IMR-90 (cell line): ENCODE measurements around the gene USH2A. TPM values are rescaled to one million over a fixed set of nuclear protein-coding genes. Genes with fewer than 3 reads are reported as not detected.
A peak's percentile ranks its signal among the peaks of the same experiment; 100 is the strongest.

Experiments
- ATAC-seq: fragments of 200-7000 bp; cut with Tn5 transposase; 2 replicates; pipeline ENCODE4 v1.9.1; 2020; ENCODE audit warnings: low read depth, mild to moderate bottlenecking, moderate library complexity
- BruUV-seq: library from RNA; stranded (reverse); fragments of 400-500 nt; replicated peaks from 2 replicates; lab custom pipeline; 2021; lab: Mats Ljungman, UMichigan
- CTCF ChIA-PET: fragments of 300-600 bp; formaldehyde crosslinking; extraction: SDS; loops from one replicate; lab custom pipeline; 2021; ENCODE audit warnings: antibody characterized with exemption; lab: Yijun Ruan, JAX
- POLR2A ChIA-PET: fragments of 300-600 bp; sonication (Branson Sonifier 250); formaldehyde crosslinking; loops from one replicate; lab custom pipeline; 2022; ENCODE audit warnings: antibody characterized with exemption; ENCODE audit not compliant: unreplicated experiment; lab: Charles Lee
- DNase-seq: peaks from one replicate; pipeline ENCODE4 v3.0.0; 2013
- H2AFZ ChIP-seq: replicated peaks from 2 replicates; pipeline ENCODE3; 2013; ENCODE audit warnings: low read length, mild to moderate bottlenecking; ENCODE audit not compliant: poor library complexity
- H2AK5ac ChIP-seq: 2 replicates; pipeline ENCODE4 v1.6.1; 2013; ENCODE audit warnings: low read depth, low read length, inconsistent platforms
- H2AK9ac ChIP-seq: replicated peaks from 2 replicates; pipeline ENCODE3; 2013; ENCODE audit warnings: mild to moderate bottlenecking, low read depth, low read length, moderate library complexity; ENCODE audit not compliant: poor library complexity
- H2BK120ac ChIP-seq: 2 replicates; pipeline ENCODE4 v1.6.1; 2013; ENCODE audit warnings: low read depth, low read length, inconsistent platforms
- H2BK15ac ChIP-seq: 3 replicates; pipeline ENCODE4 v1.6.1; 2013; ENCODE audit warnings: low read depth, low read length, inconsistent platforms
- H2BK20ac ChIP-seq: 2 replicates; pipeline ENCODE4 v1.6.1; 2013; ENCODE audit warnings: low read depth, mild to moderate bottlenecking, inconsistent platforms, low read length, moderate library complexity
- H2BK5ac ChIP-seq: 2 replicates; pipeline ENCODE4 v1.6.1; 2013; ENCODE audit warnings: mild to moderate bottlenecking, low read depth, low read length, inconsistent platforms; ENCODE audit not compliant: poor library complexity, severe bottlenecking
- H3K14ac ChIP-seq: replicated peaks from 2 replicates; pipeline ENCODE4 v1.6.1; 2013; ENCODE audit warnings: low read depth, low read length, inconsistent platforms
- H3K18ac ChIP-seq: 2 replicates; pipeline ENCODE4 v1.6.1; 2013; ENCODE audit warnings: low read depth, low read length, control low read depth
- H3K23ac ChIP-seq: 2 replicates; pipeline ENCODE4 v1.6.1; 2013; ENCODE audit warnings: low read depth, low read length, inconsistent platforms
- H3K27ac ChIP-seq: 2 replicates; pipeline ENCODE4 v1.5.1; 2013; ENCODE audit warnings: mild to moderate bottlenecking, control low read depth, low read length; ENCODE audit not compliant: insufficient read depth
- H3K27me3 ChIP-seq: 2 replicates; pipeline ENCODE4 v1.6.1; 2013; ENCODE audit warnings: low read length; ENCODE audit not compliant: control insufficient read depth, insufficient read depth
- H3K36me3 ChIP-seq: 2 replicates; pipeline ENCODE4 v1.6.1; 2013; ENCODE audit warnings: low read length, mixed read lengths; ENCODE audit not compliant: control insufficient read depth, insufficient read depth
- H3K4ac ChIP-seq: 2 replicates; pipeline ENCODE4 v1.6.1; 2013; ENCODE audit warnings: low read depth, low read length, inconsistent platforms
- H3K4me1 ChIP-seq: 2 replicates; pipeline ENCODE4 v1.6.1; 2013; ENCODE audit warnings: low read length, mixed read lengths; ENCODE audit not compliant: control insufficient read depth, insufficient read depth
- H3K4me2 ChIP-seq: 2 replicates; pipeline ENCODE4 v1.6.1; 2013; ENCODE audit warnings: low read depth, mild to moderate bottlenecking, control low read depth, low read length, moderate library complexity
- H3K4me3 ChIP-seq: 2 replicates; pipeline ENCODE4 v1.5.1; 2013; ENCODE audit warnings: low read depth, mild to moderate bottlenecking, control low read depth, low read length, moderate library complexity; ENCODE audit not compliant: insufficient read depth
- H3K56ac ChIP-seq: 2 replicates; pipeline ENCODE4 v1.6.1; 2013; ENCODE audit warnings: low read length, inconsistent platforms; ENCODE audit not compliant: insufficient read depth; ENCODE audit errors: extremely low read depth
- H3K79me1 ChIP-seq, 2 experiments: 2 replicates each; pipeline ENCODE4 v1.6.1; 2013; ENCODE audit warnings: low read length in 2 of 2, inconsistent platforms in 1 of 2, low read depth in 1 of 2
- H3K9ac ChIP-seq: 2 replicates; pipeline ENCODE4 v1.6.1; 2013; ENCODE audit warnings: low read depth, low read length, control low read depth
- H3K9me1 ChIP-seq: 2 replicates; pipeline ENCODE4 v1.6.1; 2013; ENCODE audit warnings: low read length, inconsistent platforms; ENCODE audit not compliant: insufficient read depth
- H3K9me3 ChIP-seq: 2 replicates; pipeline ENCODE4 v1.6.1; 2013; ENCODE audit warnings: low read length; ENCODE audit not compliant: control insufficient read depth, insufficient read depth
- H4K20me1 ChIP-seq: 2 replicates; pipeline ENCODE4 v1.6.1; 2013; ENCODE audit warnings: low read length, inconsistent platforms; ENCODE audit not compliant: insufficient read depth
- H4K5ac ChIP-seq: 2 replicates; pipeline ENCODE4 v1.6.1; 2013; ENCODE audit warnings: mild to moderate bottlenecking, low read depth, low read length, control low read depth
- H4K8ac ChIP-seq, 2 experiments: 2 replicates each; pipeline ENCODE4 v1.6.1; 2013; ENCODE audit warnings: low read depth in 2 of 2, low read length in 2 of 2, control low read depth in 1 of 2, inconsistent platforms in 1 of 2
- H4K91ac ChIP-seq: 2 replicates; pipeline ENCODE4 v1.6.1; 2013; ENCODE audit warnings: low read depth, low read length, inconsistent platforms; ENCODE audit not compliant: insufficient read depth
- BHLHE40 ChIP-seq: fragments of 150-350 bp; IDR thresholded peaks from 2 replicates; pipeline ENCODE4 v1.6.1; 2016; ENCODE audit warnings: mild to moderate bottlenecking, low read depth, low read length
- CEBPB ChIP-seq: IDR thresholded peaks from 2 replicates; pipeline ENCODE4 v1.6.1; 2012; ENCODE audit warnings: low read depth, low read length, improper control_type of control experiment
- CHD1 ChIP-seq: IDR thresholded peaks from 2 replicates; pipeline ENCODE4 v1.6.1; 2012; ENCODE audit warnings: low read depth, low read length, improper control_type of control experiment
- CTCF ChIP-seq: conservative IDR thresholded peaks from 2 replicates; pipeline ENCODE4 v1.5.1; 2012; ENCODE audit warnings: mild to moderate bottlenecking, low read depth, low read length, improper control_type of control experiment
- FOS ChIP-seq: fragments of 150-350 bp; IDR thresholded peaks from 2 replicates; pipeline ENCODE4 v1.6.1; 2016; ENCODE audit warnings: low read depth, low read length
- MAFK ChIP-seq: IDR thresholded peaks from 2 replicates; pipeline ENCODE4 v1.6.1; 2012; ENCODE audit warnings: low read depth, low read length, improper control_type of control experiment
- MAZ ChIP-seq: IDR thresholded peaks from 2 replicates; pipeline ENCODE4 v1.6.1; 2012; ENCODE audit warnings: low read depth, mild to moderate bottlenecking, low read length, improper control_type of control experiment, moderate library complexity, borderline replicate concordance
- NFE2L2 ChIP-seq: fragments of 150-350 bp; IDR thresholded peaks from 2 replicates; pipeline ENCODE4 v1.6.1; 2016; ENCODE audit warnings: low read depth, mild to moderate bottlenecking, low read length
- POLR2A ChIP-seq: IDR thresholded peaks from 2 replicates; pipeline ENCODE4 v1.6.1; 2012; ENCODE audit warnings: mild to moderate bottlenecking, low read depth, low read length
- RCOR1 ChIP-seq: IDR thresholded peaks from 2 replicates; pipeline ENCODE4 v1.6.1; 2012; ENCODE audit warnings: mild to moderate bottlenecking, low read length, improper control_type of control experiment; ENCODE audit not compliant: insufficient replicate concordance
- RFX5 ChIP-seq: IDR thresholded peaks from 2 replicates; pipeline ENCODE4 v1.8.0; 2012; ENCODE audit warnings: low read depth, mild to moderate bottlenecking, low read length, moderate library complexity
- dilution Hi-C: fragments of 300-500 bp; cut with HindIII; formaldehyde crosslinking; loops from one replicate; pipeline ENCODE4 v1.14.3; 2018; ENCODE audit warnings: low sequenced_read_pairs; ENCODE audit not compliant: unreplicated experiment
- in situ Hi-C: fragments of 300-500 bp; cut with MboI; formaldehyde crosslinking; loops from 3 replicates; pipeline ENCODE4 v1.14.3; 2019; ENCODE audit warnings: low sequenced_read_pairs, inconsistent platforms, mixed read lengths
- intact Hi-C: fragments of 100-400 bp; cut with micrococcal nuclease; formaldehyde crosslinking; loops from 2 replicates; pipeline ENCODE4 v1.10.0; 2022
- polyA plus RNA-seq, 3 experiments: library from polyadenylated mRNA; depleted of rRNA; stranded (reverse); fragments of >200 nt; gene quantifications; 2 replicates each; pipeline ENCODE4 v1.2.3, GENCODE V29; 2012; ENCODE audit warnings: low replicate concordance in 1 of 3
- total RNA-seq: library from RNA; depleted of rRNA; stranded (reverse); fragments of >200 nt; gene quantifications from 2 replicates; pipeline ENCODE4 v1.2.3, GENCODE V29; 2012

USH2A gene
- total and polyA plus RNA-seq, 2 of the 4 experiments (the other 2 are of a cell fraction), result under 0.01 to 0.02 TPM

GRCh38 chr1:215719552-215719951, 703.7 kb downstream of the USH2A start:
- dilution Hi-C loops, result no loop called here
- no peak overlapping the region for H3K56ac ChIP-seq
- no peaks in the 10 kb centered on the region for H3K27me3 ChIP-seq
- no peak overlapping the region for H3K18ac ChIP-seq
- in situ Hi-C loops, result no loop called here
- H2AK5ac ChIP-seq, result no peak overlapping the region
- H2BK5ac ChIP-seq, result peak overlapping the region; percentile 83
- H3K36me3 ChIP-seq, result no peaks in the 10 kb centered on the region
- intact Hi-C loops, result no loop called here
- ATAC-seq (peak; percentile 74), DNase-seq (peak; percentile 78)
- H4K8ac ChIP-seq, result no peak overlapping the region
- no peak overlapping the region for H2BK120ac ChIP-seq
- no peak overlapping the region for H2BK15ac ChIP-seq
- H3K14ac ChIP-seq, result no peak overlapping the region
- ChIA-PET POLR2A (no interaction called here), CTCF (no interaction called here)
- H3K27ac ChIP-seq, result no peak overlapping the region
- no peak overlapping the region for H3K4ac ChIP-seq
- no peak overlapping the region for H4K91ac ChIP-seq
- no peak for TF ChIP-seq BHLHE40
- TF ChIP-seq CHD1, result no peak
- TF ChIP-seq CEBPB, result 0 out of 2 replicates have a peak, but pooled peaks have one; percentile 37
- peak; percentile 65 for TF ChIP-seq FOS
- TF ChIP-seq MAZ, result no peak
- TF ChIP-seq RCOR1, result no peak
- no peak for TF ChIP-seq POLR2A
- TF ChIP-seq MAFK, result no peak
- no peak for TF ChIP-seq CTCF
- TF ChIP-seq RFX5, result no peak
- TF ChIP-seq NFE2L2, result no peak
- H3K9ac ChIP-seq, result no peak overlapping the region
- H2AK9ac ChIP-seq, result no peak overlapping the region
- H3K4me3 ChIP-seq, result no peak overlapping the region
- H4K5ac ChIP-seq, result no peak overlapping the region
- H3K9me3 ChIP-seq, result no peaks in the 10 kb centered on the region
- H3K4me1 ChIP-seq, result peaks cover 2% of the 10 kb centered on the region; the same call in 1 of the 2 replicates
- no peak overlapping the region for H2BK20ac ChIP-seq
- H2AFZ ChIP-seq, result no peak overlapping the region
- H3K79me1 ChIP-seq, result no peaks in the 10 kb centered on the region
- H3K9me1 ChIP-seq, result 0 out of 2 replicates have a peak, but pooled peaks cover 3% of the 10 kb centered on the region
- no TSS peak for BruUV-seq
- no peak overlapping the region for H3K23ac ChIP-seq
- H4K20me1 ChIP-seq, result no peaks in the 10 kb centered on the region
- H3K4me2 ChIP-seq, result no peak overlapping the region; the same call in 1 of the 2 replicates
